ENCODE results near the gene NFE2L2. TPM values are rescaled to one million over a fixed set of nuclear protein-coding genes. Genes with fewer than 3 reads are reported as not detected.
"Not testable (repeated sequence)": the region's sequence is repeated elsewhere in the genome, so short reads cannot be mapped to it uniquely, and the experiment has no call there.

The NFE2L2 gene
- total and polyA plus RNA-seq, 12 donors: 26.4 to 67.9 (median 54.9) TPM

GRCh38 chr2:177312562-177312961, 48.0 kb upstream of the NFE2L2 start:
- DNase-seq (no peak), ATAC-seq (no peak)
- H3K4me1 ChIP-seq: peaks cover 0 to 18% (median 0%) of the 10 kb centered on the region in 9 donors
- H3K27ac ChIP-seq: no peak overlapping the region
- H3K36me3 ChIP-seq: no peaks in the 10 kb centered on the region
- TF ChIP-seq CTCF (IDR thresholded peaks at IDR 0.05): no peak
- intact Hi-C loops (cut with DNase I): no loop called here
- H3K27me3 ChIP-seq: no peaks in the 10 kb centered on the region
- no peak overlapping the region for H3K4me3 ChIP-seq
- 84 to 92% methylated on average over 1 of the region's 1 CpG for WGBS, 2 donors
- H3K9me3 ChIP-seq: no peaks in the 10 kb centered on the region

GRCh38 chr2:177309672-177310309, 45.3 kb upstream of the NFE2L2 start:
- intact Hi-C loops (cut with DNase I); DNase-seq; H3K27me3 ChIP-seq; ATAC-seq; H3K4me3 ChIP-seq; H3K36me3 ChIP-seq; H3K27ac ChIP-seq; H3K9me3 ChIP-seq; H3K4me1 ChIP-seq: not testable (repeated sequence)
- WGBS, 2 donors: 89% methylated on average over 7 of the region's 7 CpGs

GRCh38 chr2:177306550-177306949, 42.0 kb upstream of the NFE2L2 start:
- H3K27me3 ChIP-seq: no peaks in the 10 kb centered on the region
- no peak overlapping the region for H3K4me3 ChIP-seq
- ATAC-seq (peak in 3 of 8 donors; percentile 19 to 78 (median 46)), DNase-seq (no peak)
- 70 to 86% methylated on average over 3 of the region's 3 CpGs for WGBS, 2 donors
- H3K36me3 ChIP-seq: peaks cover 0 to 7% (median 0%) of the 10 kb centered on the region in 9 donors
- peaks cover 0 to 8% (median 0%) of the 10 kb centered on the region in 9 donors for H3K4me1 ChIP-seq
- no peak for TF ChIP-seq CTCF (IDR thresholded peaks at IDR 0.05)
- intact Hi-C loops (cut with DNase I): no loop called here
- no peaks in the 10 kb centered on the region for H3K9me3 ChIP-seq
- H3K27ac ChIP-seq: no peak overlapping the region

- intact Hi-C loops (cut with DNase I): no loop called here
Observed at GRCh38 chr2:177303939-177304338, 39.4 kb upstream of the NFE2L2 start.

More at GRCh38 chr2:177303939-177304338, 39.4 kb upstream of the NFE2L2 start:
- Histone ChIP-seq H3K4me3 (no peak overlapping the region), H3K27ac (no peak overlapping the region), H3K9me3 (no peaks in the 10 kb centered on the region), H3K36me3 (peaks cover 0 to 7% (median 0%) of the 10 kb centered on the region in 9 donors), H3K4me1 (peaks cover 0 to 5% (median 0%) of the 10 kb centered on the region in 9 donors), H3K27me3 (no peaks in the 10 kb centered on the region)
- no peak for TF ChIP-seq CTCF (IDR thresholded peaks at IDR 0.05)
- ATAC-seq (no peak), DNase-seq (no peak)

All from heart right ventricle (tissue), 16 donors.